ENCODE data around the gene PTPRG. TPM values are rescaled to one million over a fixed set of nuclear protein-coding genes. Genes with fewer than 3 reads are reported as not detected.
A peak's percentile ranks its signal among the peaks of the same experiment; 100 is the strongest.

Gene PTPRG
- total RNA-seq, 4 donors from 2014 or later: 33.5 to 56.6 (median 46.9) TPM

- no peak for DNase-seq
- H3K9me3 ChIP-seq: no peaks in the 10 kb centered on the region
- no peak overlapping the region for H3K4me3 ChIP-seq
- peaks cover 0 to 32% (median 3%) of the 10 kb centered on the region in 4 donors for H3K4me1 ChIP-seq
- TF ChIP-seq POLR2A (IDR thresholded peaks at IDR 0.05): no peak
- no peak for TF ChIP-seq CTCF (IDR thresholded peaks at IDR 0.05)
- no peaks in the 10 kb centered on the region for H3K36me3 ChIP-seq
- H3K27ac ChIP-seq: no peak overlapping the region
- no peaks in the 10 kb centered on the region for H3K27me3 ChIP-seq
Measured at GRCh38 chr3:61808999-61809398, 247.6 kb downstream of the PTPRG start.

- H3K27ac ChIP-seq: peak overlapping the region in 1 of 4 donors; percentile 11
Measured at GRCh38 chr3:61809879-61810278, 248.5 kb downstream of the PTPRG start.

GRCh38 chr3:61810953-61811497, 249.7 kb downstream of the PTPRG start:
- Histone ChIP-seq H3K27ac (no peak overlapping the region), H3K4me1 (peaks cover 0 to 40% (median 5%) of the 10 kb centered on the region in 4 donors), H3K4me3 (no peak overlapping the region), H3K36me3 (no peaks in the 10 kb centered on the region), H3K27me3 (no peaks in the 10 kb centered on the region), H3K9me3 (no peaks in the 10 kb centered on the region)
- no peak for DNase-seq
- TF ChIP-seq CTCF (IDR thresholded peaks at IDR 0.05) (no peak), POLR2A (IDR thresholded peaks at IDR 0.05) (no peak)

More at GRCh38 chr3:61809879-61810278, 248.5 kb downstream of the PTPRG start:
- Histone ChIP-seq H3K9me3 (no peaks in the 10 kb centered on the region), H3K36me3 (no peaks in the 10 kb centered on the region), H3K4me3 (no peak overlapping the region), H3K27me3 (no peaks in the 10 kb centered on the region), H3K4me1 (peaks cover 0 to 38% (median 5%) of the 10 kb centered on the region in 4 donors)
- DNase-seq: peak in 2 of 3 donors; percentile 52 to 65
- TF ChIP-seq POLR2A (IDR thresholded peaks at IDR 0.05): no peak
- no peak for TF ChIP-seq CTCF (IDR thresholded peaks at IDR 0.05)

GRCh38 chr3:61811652-61812051, 250.3 kb downstream of the PTPRG start:
- no peaks in the 10 kb centered on the region for H3K27me3 ChIP-seq
- no peak overlapping the region for H3K27ac ChIP-seq
- H3K4me1 ChIP-seq: peaks cover 0 to 40% (median 5%) of the 10 kb centered on the region in 4 donors
- no peak for DNase-seq
- no peaks in the 10 kb centered on the region for H3K36me3 ChIP-seq
- H3K4me3 ChIP-seq: no peak overlapping the region
- TF ChIP-seq POLR2A (IDR thresholded peaks at IDR 0.05) (no peak), CTCF (IDR thresholded peaks at IDR 0.05) (no peak)
- no peaks in the 10 kb centered on the region for H3K9me3 ChIP-seq

- no peak for TF ChIP-seq CTCF (IDR thresholded peaks at IDR 0.05)
- TF ChIP-seq POLR2A (IDR thresholded peaks at IDR 0.05): no peak
- no peak for DNase-seq
- Histone ChIP-seq H3K27me3 (no peaks in the 10 kb centered on the region), H3K9me3 (no peaks in the 10 kb centered on the region), H3K4me1 (peaks cover 0 to 40% (median 5%) of the 10 kb centered on the region in 4 donors), H3K27ac (no peak overlapping the region), H3K36me3 (no peaks in the 10 kb centered on the region), H3K4me3 (no peak overlapping the region)
Measured at GRCh38 chr3:61812085-61812484, 250.7 kb downstream of the PTPRG start.
